HL-60 (cell line): Measurements from ENCODE around the gene SH3BP1.

ENCODE experiments used
- CTCF ChIP-seq: IDR thresholded peaks from one replicate; pipeline ENCODE4 v1.5.1; 2011; ENCODE audit warnings: low read length, control low read depth, inconsistent platforms; ENCODE audit not compliant: insufficient read depth
- GABPA ChIP-seq: IDR thresholded peaks from 2 replicates; pipeline ENCODE4 v1.6.1; 2012; ENCODE audit warnings: low read depth
- POLR2AphosphoS5 ChIP-seq: IDR thresholded peaks from 2 replicates; pipeline ENCODE4 v1.6.1; 2012; ENCODE audit warnings: low read depth
- REST ChIP-seq: IDR thresholded peaks from 2 replicates; pipeline ENCODE4 v1.6.1; 2012; ENCODE audit warnings: low read depth; ENCODE audit not compliant: insufficient replicate concordance
- SPI1 ChIP-seq: IDR thresholded peaks from 2 replicates; pipeline ENCODE4 v1.6.1; 2012; ENCODE audit warnings: low read depth, mild to moderate bottlenecking, borderline replicate concordance

GRCh38 chr22:37641561-37641949 lies 2.1 kb downstream of the SH3BP1 start:
- TF ChIP-seq CTCF (no peak), POLR2AphosphoS5 (no peak), SPI1 (no peak), REST (no peak), GABPA (no peak)
